GM15510 (cell line): Measurements from ENCODE around the gene UBA7.

Experiments used
- POLR2A ChIP-seq: IDR thresholded peaks from 3 replicates; pipeline ENCODE4 v1.6.1; 2011; ENCODE audit warnings: borderline replicate concordance; ENCODE audit not compliant: insufficient read length; ENCODE audit errors: extremely low read depth

Gene UBA7

GRCh38 chr3:49794926-49795905 is 18.5 kb downstream of the UBA7 start:
- no peak for TF ChIP-seq POLR2A

- TF ChIP-seq POLR2A = no peak
Observed at GRCh38 chr3:49794431-49794830, 19.3 kb downstream of the UBA7 start.

DNA sequence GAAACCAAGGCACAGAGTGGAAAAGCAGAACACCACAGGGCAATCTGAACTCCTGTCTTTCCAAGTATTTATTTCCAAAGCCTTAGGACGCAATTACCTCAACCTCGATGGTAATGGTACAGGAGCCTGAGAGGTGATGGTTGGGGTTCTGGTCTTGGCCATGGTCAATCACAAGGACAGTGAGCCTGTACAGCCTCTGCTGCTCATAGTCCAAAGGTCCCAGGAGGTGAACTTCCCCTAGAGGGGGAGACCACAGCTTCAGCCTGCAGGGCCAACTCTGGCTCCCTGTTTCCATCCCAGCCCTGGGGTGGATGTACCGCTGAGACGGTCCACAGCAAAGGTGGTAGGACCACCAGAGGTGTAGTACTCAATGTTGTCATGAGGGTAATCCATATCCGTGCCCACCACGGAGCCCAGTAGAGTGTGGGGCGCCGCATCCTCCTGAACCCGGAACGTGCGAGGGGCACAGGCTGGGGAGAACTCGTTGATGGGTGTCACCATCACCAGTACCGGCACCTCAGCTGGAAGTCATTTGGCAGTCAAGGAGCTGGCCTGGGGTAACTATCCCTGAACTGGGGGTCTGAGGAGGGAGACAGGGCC is 20.2 kb downstream of the UBA7 start:
- no peak for TF ChIP-seq POLR2A

- no peak for TF ChIP-seq POLR2A
Observed at GRCh38 chr3:49792371-49793150, 21.2 kb downstream of the UBA7 start.

DNA sequence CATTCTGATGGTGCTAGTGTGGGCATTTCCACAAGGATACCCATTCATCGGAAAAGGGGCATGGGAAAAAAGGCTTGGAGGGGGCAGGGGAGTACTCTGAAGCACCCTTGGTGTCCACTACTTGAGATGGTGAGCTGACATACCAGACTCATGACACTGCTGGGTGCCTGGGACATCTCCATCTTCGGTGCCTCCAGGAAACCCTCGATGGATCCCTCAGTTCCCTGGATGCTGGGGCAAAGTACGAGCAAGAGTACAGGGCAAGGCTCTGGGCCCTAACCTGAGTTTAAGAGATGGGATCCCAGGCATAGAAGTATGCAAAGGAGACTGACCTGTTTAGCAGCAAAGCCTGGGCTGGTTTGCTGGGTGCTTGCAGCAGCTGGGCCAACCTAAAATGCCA is 22.2 kb downstream of the UBA7 start:
- no peak for TF ChIP-seq POLR2A

GRCh38 chr3:49790626-49791411 is 22.9 kb downstream of the UBA7 start:
- no peak for TF ChIP-seq POLR2A

GRCh38 chr3:49788056-49788455 is 25.7 kb downstream of the UBA7 start:
- TF ChIP-seq POLR2A = no peak

- no peak for TF ChIP-seq POLR2A
Observed at GRCh38 chr3:49787536-49787935, 26.2 kb downstream of the UBA7 start.

- TF ChIP-seq POLR2A = no peak
Observed at GRCh38 chr3:49787182-49787464, 26.6 kb downstream of the UBA7 start.

DNA sequence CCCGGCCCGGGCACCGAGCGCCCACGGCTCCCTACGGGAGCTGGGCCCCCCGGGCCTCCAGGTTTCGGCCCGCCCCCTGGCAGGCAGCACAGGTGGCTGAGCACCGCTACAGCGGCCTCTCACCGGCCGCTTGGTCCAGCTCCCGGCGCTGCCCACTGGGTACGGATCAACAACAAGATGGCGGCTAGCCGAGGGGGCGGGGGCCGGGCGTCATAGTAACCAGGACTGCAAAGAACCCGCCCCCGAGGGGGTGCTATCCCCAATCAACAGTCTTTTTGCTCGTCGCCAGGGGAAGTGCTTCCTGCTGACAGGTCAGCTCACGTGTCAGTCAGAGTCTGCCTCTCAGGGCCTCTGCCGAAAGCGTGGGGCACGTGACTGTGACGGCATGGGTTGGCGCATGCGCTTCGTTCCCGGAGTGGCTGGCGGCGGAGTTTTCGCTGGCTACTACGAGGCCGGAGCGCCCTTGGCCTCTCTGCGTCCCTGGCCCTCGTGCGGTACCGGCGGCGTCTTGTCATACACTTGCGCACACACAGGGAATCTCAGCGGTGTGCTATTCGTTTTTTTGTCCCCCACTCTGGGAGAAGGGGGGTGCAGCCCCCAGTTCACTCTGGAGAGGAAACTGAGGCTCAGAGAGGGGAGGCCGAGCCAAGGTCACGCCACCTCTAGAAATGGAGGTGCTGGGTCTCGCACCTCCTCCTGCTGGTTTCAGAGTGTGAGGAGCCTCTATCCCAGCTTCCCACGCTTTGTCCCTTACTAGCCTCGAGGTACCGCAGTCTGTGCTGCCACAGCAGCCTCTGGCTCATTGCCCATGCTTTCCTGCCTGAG is 27.2 kb downstream of the UBA7 start, which contains the start of gene IP6K1:
TSS of gene IP6K1 (minus strand) at position 186 of the 825 bp plus-strand sequence. CDS start 38,502 bp downstream, outside the sequence.
- TF ChIP-seq POLR2A = peak; percentile 93

GRCh38 chr3:49785565-49786356 is 28.0 kb downstream of the UBA7 start:
- no peak for TF ChIP-seq POLR2A

DNA sequence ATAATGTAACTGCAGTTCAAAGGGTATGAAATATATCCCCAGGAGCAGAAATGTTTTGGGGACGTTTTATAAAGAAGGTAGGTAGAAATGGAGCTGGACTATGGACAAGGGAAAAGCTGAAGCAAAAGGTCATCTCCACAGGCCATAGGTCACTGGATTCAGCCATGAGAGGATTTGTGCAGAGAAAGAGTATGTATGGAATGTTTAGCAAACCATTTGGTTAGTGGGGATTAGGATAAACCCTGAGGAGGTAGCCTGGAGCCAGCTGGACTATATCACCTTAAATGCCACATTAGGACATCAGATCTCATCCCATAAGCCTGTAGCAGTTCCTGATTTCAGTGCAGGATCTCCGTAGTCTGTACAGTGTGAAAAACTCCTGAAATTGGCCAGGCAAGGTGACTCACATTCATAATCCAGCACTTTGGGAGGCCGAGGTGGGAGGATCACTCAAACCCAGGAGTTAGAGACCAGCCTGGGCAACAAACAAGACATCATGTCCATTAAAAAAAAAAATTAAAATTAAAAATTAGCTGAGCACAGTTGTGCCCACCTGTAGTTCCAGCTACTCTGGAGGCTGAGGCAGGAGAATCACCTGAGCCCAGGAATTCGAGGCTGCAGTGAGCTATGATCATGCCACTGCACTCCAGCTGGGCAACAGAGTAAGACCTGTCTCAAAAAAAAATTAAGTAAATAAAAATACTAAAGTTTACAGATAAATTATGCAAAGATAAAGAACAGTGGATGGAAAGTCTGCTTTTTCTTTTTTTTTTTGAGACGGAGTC is 32.1 kb downstream of the UBA7 start:
- TF ChIP-seq POLR2A = no peak

DNA sequence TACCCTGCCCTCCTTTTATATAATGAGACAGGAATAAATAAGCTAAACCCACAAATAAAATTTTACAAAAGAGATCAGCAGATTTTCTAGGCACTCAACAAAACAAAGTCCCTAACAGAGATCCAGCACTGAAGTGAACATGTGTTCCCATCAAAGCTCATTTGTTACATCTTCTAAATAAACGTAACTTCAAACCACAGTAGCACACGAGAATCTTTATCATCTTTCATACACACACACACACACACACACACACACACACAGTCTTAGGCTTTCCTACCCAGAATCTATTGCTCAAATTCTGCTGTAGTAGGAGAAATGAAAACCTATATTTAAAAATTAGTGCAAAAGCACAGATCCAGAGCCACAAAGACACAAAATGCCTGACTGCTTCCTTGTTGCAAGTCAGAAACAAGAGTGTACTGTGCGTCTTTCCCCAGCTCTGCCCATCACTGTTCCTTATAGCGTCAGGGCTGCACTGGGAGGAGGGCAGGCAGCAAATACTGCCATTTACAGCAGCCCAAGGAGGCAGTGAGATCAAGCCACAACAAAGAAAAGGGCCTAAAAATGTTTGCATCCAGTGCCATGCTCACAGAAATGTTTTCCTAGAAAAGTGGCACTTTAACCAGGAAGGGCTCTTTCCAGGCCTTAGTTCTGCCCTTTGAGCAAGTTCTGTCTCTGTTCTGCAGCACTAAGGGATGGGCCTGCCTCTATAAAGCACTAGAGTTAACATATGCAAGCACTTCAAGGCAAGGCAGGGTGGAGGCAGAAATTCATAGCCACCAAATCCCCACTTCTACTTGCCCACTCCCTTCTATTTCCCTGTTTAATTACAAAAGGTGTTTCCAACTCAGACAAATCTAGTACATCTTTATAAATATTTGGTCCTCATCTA is 33.4 kb downstream of the UBA7 start:
- TF ChIP-seq POLR2A = no peak
